GM12874 (cell line): Measurements from ENCODE around the gene LSM6.

Experiments used
- CTCF ChIP-seq: IDR thresholded peaks from 2 replicates; pipeline ENCODE4 v1.5.1; 2011; ENCODE audit warnings: low read depth, mild to moderate bottlenecking, control low read depth, low read length, moderate library complexity; ENCODE audit not compliant: insufficient read depth

Gene LSM6

DNA sequence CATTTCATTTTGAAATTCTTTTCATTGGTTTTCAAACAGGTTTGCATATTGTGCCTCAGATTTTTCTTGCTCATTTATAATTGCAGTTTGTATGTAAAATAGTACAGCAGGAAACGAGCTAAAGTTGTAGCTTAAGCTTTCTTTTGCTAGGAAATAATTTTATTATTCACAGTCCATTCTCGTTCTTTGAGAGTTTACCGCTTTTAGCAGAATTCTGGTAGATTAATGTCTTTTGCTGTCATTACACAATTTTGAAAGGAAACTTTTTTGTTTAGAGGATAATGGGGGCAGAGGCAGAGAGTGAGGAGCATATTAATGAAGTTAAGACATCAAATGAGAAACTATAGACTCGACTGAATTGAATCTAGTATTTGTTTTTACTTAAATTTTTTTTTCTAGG lies 10.5 kb downstream of the LSM6 start:
- no peak for TF ChIP-seq CTCF

DNA sequence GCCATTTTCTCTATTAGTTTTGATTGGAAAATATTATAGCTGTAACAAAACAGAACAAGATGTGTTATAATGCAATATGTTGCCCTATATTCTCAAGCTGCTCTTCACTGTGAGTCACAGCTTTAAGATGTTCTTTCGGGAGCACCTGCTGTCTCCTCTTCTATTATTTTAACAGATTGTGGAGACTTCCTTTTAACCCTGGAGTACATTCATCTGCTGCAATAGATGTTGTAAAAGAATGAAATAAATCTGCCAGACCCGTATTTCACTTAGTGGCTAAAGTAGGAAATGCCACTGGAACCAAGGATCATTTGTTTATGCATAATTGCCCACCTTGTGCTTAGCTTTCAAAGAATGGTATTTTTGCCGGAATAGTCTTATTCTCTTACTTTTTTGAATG lies 11.1 kb downstream of the LSM6 start:
- TF ChIP-seq CTCF, result no peak

GRCh38 chr4:146190456-146190855 lies 14.9 kb downstream of the LSM6 start:
- no peak for TF ChIP-seq CTCF

GRCh38 chr4:146191766-146192458 lies 16.4 kb downstream of the LSM6 start:
- TF ChIP-seq CTCF, result no peak

- TF ChIP-seq CTCF, result no peak
Observed at GRCh38 chr4:146193628-146194027, 18.1 kb downstream of the LSM6 start.

DNA sequence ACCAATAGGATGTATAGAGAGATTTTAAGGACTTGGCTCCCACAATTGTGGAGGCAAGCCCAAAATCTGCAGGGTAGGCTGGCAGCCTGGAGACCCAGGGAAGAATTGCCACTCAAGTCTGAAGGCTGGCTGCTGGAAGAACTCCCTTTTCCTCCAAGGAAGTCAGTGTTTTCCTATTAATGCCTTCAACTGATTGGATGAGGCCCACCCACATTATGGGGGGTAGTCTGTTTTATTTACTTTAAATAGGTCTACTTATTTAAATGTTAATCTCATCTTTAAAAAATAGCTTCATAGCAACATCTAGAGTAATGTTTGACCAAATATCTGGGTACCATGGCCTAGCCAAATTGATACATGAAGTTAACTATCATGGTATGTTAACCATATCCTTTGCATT lies 18.7 kb downstream of the LSM6 start:
- TF ChIP-seq CTCF, result no peak

DNA sequence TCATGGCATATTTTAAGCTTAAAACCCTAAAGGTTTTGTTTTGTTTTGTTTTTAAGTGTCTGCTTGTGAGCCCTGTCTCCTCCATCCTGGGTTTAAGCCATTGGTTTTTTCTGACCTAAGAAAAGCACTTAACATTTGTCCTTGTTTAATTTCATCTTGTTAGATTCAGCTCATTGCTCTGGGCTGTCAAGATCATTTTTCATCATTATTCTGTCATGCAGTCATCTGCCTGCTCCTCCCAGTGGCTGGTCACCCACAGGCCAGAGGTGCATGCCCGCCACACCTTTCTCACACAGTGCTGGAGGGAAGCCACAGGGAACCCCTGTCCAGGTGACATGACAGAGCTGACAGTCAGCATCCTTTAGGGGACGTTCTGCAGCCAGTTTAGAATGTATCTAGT lies 27.1 kb downstream of the LSM6 start:
- no peak for TF ChIP-seq CTCF
